Neuronal stem cell (in vitro differentiated cells): ENCODE results near the gene LRRC10.

Source experiments
- DNase-seq: peaks from one replicate; pipeline ENCODE4 v3.0.0-alpha.2; 2013; ENCODE audit warnings: low spot score
- H2AFZ ChIP-seq: one replicate; pipeline ENCODE4 v1.6.1; 2013; ENCODE audit warnings: mild to moderate bottlenecking, low read length, inconsistent platforms
- H2AK5ac ChIP-seq: 2 replicates; pipeline ENCODE4 v1.6.1; 2013; ENCODE audit warnings: low read depth, mild to moderate bottlenecking, inconsistent platforms, low read length, moderate library complexity, mixed read lengths
- H2BK120ac ChIP-seq: 2 replicates; pipeline ENCODE4 v1.6.1; 2013; ENCODE audit warnings: low read depth, mild to moderate bottlenecking, inconsistent platforms, low read length, moderate library complexity, mixed read lengths
- H2BK12ac ChIP-seq: one replicate; pipeline ENCODE4 v1.6.1; 2013; ENCODE audit warnings: low read length, inconsistent platforms
- H2BK15ac ChIP-seq: 2 replicates; pipeline ENCODE4 v1.6.1; 2013; ENCODE audit warnings: mild to moderate bottlenecking, low read length, inconsistent platforms, mixed read lengths
- H2BK5ac ChIP-seq: one replicate; pipeline ENCODE4 v1.6.1; 2013; ENCODE audit warnings: inconsistent platforms, mild to moderate bottlenecking, low read length, moderate library complexity
- H3K14ac ChIP-seq: one replicate; pipeline ENCODE4 v1.6.1; 2013; ENCODE audit warnings: low read length, inconsistent platforms
- H3K18ac ChIP-seq: 2 replicates; pipeline ENCODE4 v1.6.1; 2013; ENCODE audit warnings: low read length, inconsistent platforms
- H3K23ac ChIP-seq: 2 replicates; pipeline ENCODE4 v1.6.1; 2013; ENCODE audit warnings: low read depth, mild to moderate bottlenecking, mixed read lengths, low read length, inconsistent platforms; ENCODE audit not compliant: poor library complexity
- H3K27ac ChIP-seq: replicated peaks from 3 replicates; pipeline ENCODE4 v1.5.1; 2013; ENCODE audit warnings: low read length, inconsistent platforms
- H3K27me3 ChIP-seq, 3 experiments: 2 replicates each; pipeline ENCODE4 v1.6.1; 2013; ENCODE audit warnings: low read length in 3 of 3, mild to moderate bottlenecking in 2 of 3, inconsistent platforms in 1 of 3, low read depth in 1 of 3, mixed read lengths in 1 of 3, moderate library complexity in 1 of 3; ENCODE audit not compliant: control insufficient read depth in 3 of 3, insufficient read depth in 3 of 3
- H3K36me3 ChIP-seq, 2 donors: replicated peaks in 1 of 2; 2 replicates each; pipeline ENCODE4 v1.6.1; 2013; ENCODE audit warnings: low read length in 2 of 2; ENCODE audit not compliant: control insufficient read depth in 2 of 2, insufficient read depth in 2 of 2
- H3K4ac ChIP-seq: 2 replicates; pipeline ENCODE4 v1.6.1; 2013; ENCODE audit warnings: inconsistent platforms, mild to moderate bottlenecking, low read length, moderate library complexity
- H3K4me1 ChIP-seq, 2 donors: 1 replicate in 1 of 2; 2 replicates in 1 of 2; pipeline ENCODE4 v1.6.1; 2013; ENCODE audit warnings: low read length in 2 of 2, low read depth in 1 of 2; ENCODE audit not compliant: control insufficient read depth in 2 of 2, insufficient read depth in 1 of 2
- H3K4me2 ChIP-seq: one replicate; pipeline ENCODE4 v1.6.1; 2013; ENCODE audit warnings: mild to moderate bottlenecking, low read length, inconsistent platforms; ENCODE audit not compliant: insufficient read depth, poor library complexity, severe bottlenecking
- H3K4me3 ChIP-seq, 2 donors: 2 replicates each; pipeline ENCODE4 v1.5.1; 2013; ENCODE audit warnings: low read length in 2 of 2, mild to moderate bottlenecking in 2 of 2, inconsistent platforms in 1 of 2, moderate library complexity in 1 of 2
- H3K79me1 ChIP-seq: one replicate; pipeline ENCODE4 v1.6.1; 2013; ENCODE audit warnings: low read depth, mild to moderate bottlenecking, inconsistent platforms, low read length, moderate library complexity
- H3K9ac ChIP-seq: one replicate; pipeline ENCODE4 v1.6.1; 2013; ENCODE audit warnings: mild to moderate bottlenecking, low read depth, low read length, inconsistent platforms; ENCODE audit not compliant: poor library complexity
- H3K9me3 ChIP-seq, 2 donors: replicated peaks in 1 of 2; 2 replicates each; pipeline versions ENCODE3 to v1.6.1; 2013; ENCODE audit warnings: low read length in 2 of 2, mild to moderate bottlenecking in 2 of 2, inconsistent platforms in 1 of 2, low read depth in 1 of 2, mixed read lengths in 1 of 2, moderate library complexity in 1 of 2; ENCODE audit not compliant: control insufficient read depth in 2 of 2, insufficient read depth in 1 of 2
- H4K8ac ChIP-seq: one replicate; pipeline ENCODE4 v1.6.1; 2013; ENCODE audit warnings: low read depth, mild to moderate bottlenecking, inconsistent platforms, low read length, moderate library complexity
- H4K91ac ChIP-seq: one replicate; pipeline ENCODE4 v1.6.1; 2013; ENCODE audit warnings: low read length, low read depth, mild to moderate bottlenecking, inconsistent platforms; ENCODE audit not compliant: poor library complexity
- WGBS, 2 donors: extraction: QIAGEN DNeasy Blood & Tissue Kit; methylation state at CpG; one replicate each; pipeline ENCODE4 v1.1.7; 2013; ENCODE audit warnings: missing lambda C conversion rate in 2 of 2, mixed read lengths in 1 of 2; ENCODE audit not compliant: insufficient read length in 2 of 2, insufficient replicate concordance in 1 of 2; ENCODE audit errors: extremely low coverage in 2 of 2; 5-methylcytosine and 5-hydroxymethylcytosine counted together

Gene LRRC10

GRCh38 chr12:69598174-69598753, 12.4 kb downstream of the LRRC10 start:
- no CpG with 5 or more reads among the region's 4 CpGs for WGBS, 2 donors
- H2BK120ac ChIP-seq: no peak overlapping the region
- H3K9ac ChIP-seq: no peak overlapping the region
- H2BK5ac ChIP-seq: no peak overlapping the region
- H3K4me1 ChIP-seq: no peaks in the 10 kb centered on the region
- no peak overlapping the region for H2AK5ac ChIP-seq
- no peak overlapping the region for H2BK12ac ChIP-seq
- H3K36me3 ChIP-seq: peaks cover 33 to 100% of the 10 kb centered on the region in 2 donors
- no peak overlapping the region for H2BK15ac ChIP-seq
- H3K9me3 ChIP-seq: no peaks in the 10 kb centered on the region
- H3K4ac ChIP-seq: no peak overlapping the region
- no peak overlapping the region for H3K4me3 ChIP-seq
- no peak overlapping the region for H3K18ac ChIP-seq
- H3K14ac ChIP-seq: no peak overlapping the region
- H3K79me1 ChIP-seq: peaks cover 2% of the 10 kb centered on the region
- no peak overlapping the region for H4K8ac ChIP-seq
- no peak overlapping the region for H2AFZ ChIP-seq
- H3K23ac ChIP-seq: no peak overlapping the region
- DNase-seq: no peak
- H3K27ac ChIP-seq: no peak overlapping the region
- no peak overlapping the region for H3K4me2 ChIP-seq
- H4K91ac ChIP-seq: no peak overlapping the region
- H3K27me3 ChIP-seq: no peaks in the 10 kb centered on the region

- no peak overlapping the region for H4K91ac ChIP-seq
- H3K9ac ChIP-seq: no peak overlapping the region
- no peak overlapping the region for H4K8ac ChIP-seq
- H3K79me1 ChIP-seq: peaks cover 2% of the 10 kb centered on the region
- no peak overlapping the region for H3K27ac ChIP-seq
- H3K4me1 ChIP-seq: no peaks in the 10 kb centered on the region
- no peak overlapping the region for H2BK5ac ChIP-seq
- no peak overlapping the region for H2BK12ac ChIP-seq
- H2AK5ac ChIP-seq: no peak overlapping the region
- H3K14ac ChIP-seq: no peak overlapping the region
- no CpG with 5 or more reads among the region's 2 CpGs for WGBS, 2 donors
- H3K36me3 ChIP-seq: peaks cover 33 to 100% of the 10 kb centered on the region in 2 donors
- no peak overlapping the region for H2AFZ ChIP-seq
- DNase-seq: no peak
- H3K23ac ChIP-seq: no peak overlapping the region
- no peaks in the 10 kb centered on the region for H3K9me3 ChIP-seq
- H3K4ac ChIP-seq: no peak overlapping the region
- H3K4me3 ChIP-seq: no peak overlapping the region
- H2BK15ac ChIP-seq: no peak overlapping the region
- H3K18ac ChIP-seq: no peak overlapping the region
- no peaks in the 10 kb centered on the region for H3K27me3 ChIP-seq
- H2BK120ac ChIP-seq: no peak overlapping the region
- no peak overlapping the region for H3K4me2 ChIP-seq
These were observed 15.0 kb downstream of the LRRC10 start for GRCh38 chr12:69595689-69596088.

DNA sequence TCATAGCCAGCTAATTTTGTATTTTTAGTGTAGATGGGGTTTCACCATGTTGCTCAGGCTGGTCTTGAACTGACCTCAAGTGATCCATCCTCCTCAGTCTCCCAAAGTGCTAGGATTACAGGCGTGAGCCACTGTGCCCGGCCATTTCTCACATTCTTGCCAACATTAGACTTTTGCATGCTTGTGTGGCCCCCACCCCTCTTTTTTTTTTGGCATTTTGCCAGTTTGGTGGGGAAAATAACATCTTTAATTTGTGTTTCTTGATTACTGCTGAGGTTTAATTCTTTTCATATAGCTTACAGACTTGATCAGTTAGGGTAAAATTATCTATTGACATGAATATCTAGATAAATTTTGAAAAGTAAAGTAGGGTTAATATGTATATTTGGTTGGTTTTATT, 21.6 kb downstream of the LRRC10 start:
- Histone ChIP-seq H2BK5ac (no peak overlapping the region), H2AK5ac (no peak overlapping the region), H2BK15ac (no peak overlapping the region), H3K4ac (no peak overlapping the region), H3K4me2 (no peak overlapping the region), H2AFZ (no peak overlapping the region), H3K27me3 (no peaks in the 10 kb centered on the region), H2BK120ac (no peak overlapping the region), H3K4me3 (no peak overlapping the region), H3K9me3 (no peaks in the 10 kb centered on the region), H4K8ac (no peak overlapping the region), H3K14ac (no peak overlapping the region), H3K9ac (no peak overlapping the region), H3K18ac (no peak overlapping the region), H2BK12ac (no peak overlapping the region), H3K4me1 (peaks cover 0 to 2% of the 10 kb centered on the region in 2 donors), H3K36me3 (peaks cover 33 to 81% of the 10 kb centered on the region in 2 donors), H3K23ac (no peak overlapping the region), H3K79me1 (peaks cover 2% of the 10 kb centered on the region), H4K91ac (no peak overlapping the region), H3K27ac (no peak overlapping the region)
- WGBS, 2 donors: no CpG with 5 or more reads among the region's 2 CpGs
- DNase-seq: no peak

DNA sequence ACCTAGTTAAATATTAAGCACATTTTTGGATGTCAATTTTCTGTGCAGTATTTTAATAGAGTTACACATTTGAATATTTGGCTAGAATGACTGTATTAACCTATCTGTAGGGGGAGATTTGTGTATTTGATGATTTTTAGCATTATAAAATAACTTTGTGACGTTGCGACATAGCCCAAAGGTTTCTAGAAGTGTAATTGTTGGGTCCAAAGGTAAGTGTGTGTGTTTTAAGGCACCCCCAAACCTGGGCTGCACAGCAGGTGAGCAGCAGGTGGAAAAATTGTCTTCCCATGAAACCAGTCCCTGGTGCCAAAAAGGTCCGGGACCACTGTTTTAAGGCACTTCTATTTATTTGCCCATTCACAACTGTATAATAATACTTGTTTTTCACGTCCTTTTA, 22.2 kb downstream of the LRRC10 start:
- no peak overlapping the region for H4K8ac ChIP-seq
- DNase-seq: no peak
- no peak overlapping the region for H2BK5ac ChIP-seq
- H3K4ac ChIP-seq: no peak overlapping the region
- peaks cover 2% of the 10 kb centered on the region for H3K79me1 ChIP-seq
- no peak overlapping the region for H2BK12ac ChIP-seq
- no peak overlapping the region for H3K9ac ChIP-seq
- no peaks in the 10 kb centered on the region for H3K27me3 ChIP-seq
- no peak overlapping the region for H3K4me2 ChIP-seq
- H2AK5ac ChIP-seq: no peak overlapping the region
- H2BK120ac ChIP-seq: no peak overlapping the region
- H2AFZ ChIP-seq: no peak overlapping the region
- H3K23ac ChIP-seq: no peak overlapping the region
- H3K14ac ChIP-seq: no peak overlapping the region
- no peaks in the 10 kb centered on the region for H3K9me3 ChIP-seq
- no CpG with 5 or more reads among the region's 4 CpGs for WGBS, 2 donors
- H3K36me3 ChIP-seq: peaks cover 30 to 76% of the 10 kb centered on the region in 2 donors
- H2BK15ac ChIP-seq: no peak overlapping the region
- no peak overlapping the region for H3K18ac ChIP-seq
- no peak overlapping the region for H3K4me3 ChIP-seq
- H3K27ac ChIP-seq: no peak overlapping the region
- peaks cover 0 to 2% of the 10 kb centered on the region in 2 donors for H3K4me1 ChIP-seq
- no peak overlapping the region for H4K91ac ChIP-seq
